Measurements from ENCODE around the gene ERBB4.

ERBB4 gene

GRCh38 chr2:212409560-212409959 lies 129.0 kb downstream of the ERBB4 start:
- Histone ChIP-seq H3K4me1 (ENCODE audit: low read length) (no peaks in the 10 kb centered on the region), H3F3A (ENCODE audit: insufficient read depth, low read length) (no peaks in the 10 kb centered on the region), H3K27me3 (replicated peaks; ENCODE audit: insufficient read depth, low read length) (no peaks in the 10 kb centered on the region), H4K20me1 (ENCODE audit: insufficient read depth, low read length) (no peaks in the 10 kb centered on the region), H2AFZ (ENCODE audit: low read length) (no peak overlapping the region), H3K4me3 (ENCODE audit: low read length) (no peak overlapping the region), H3K27ac (ENCODE audit: low read length) (no peak overlapping the region), H3K79me2 (ENCODE audit: low read length) (no peaks in the 10 kb centered on the region), H3K9ac (ENCODE audit: low read length) (no peak overlapping the region), H3K4me2 (ENCODE audit: low read depth, low read length) (no peak overlapping the region), H3K36me3 (replicated peaks; ENCODE audit: insufficient read depth, low read length) (no peaks in the 10 kb centered on the region), H3K9me3 (replicated peaks; ENCODE audit: insufficient read depth, low read length) (no peaks in the 10 kb centered on the region), H3K9me2 (replicated peaks; ENCODE audit: insufficient read depth, low read length) (no peaks in the 10 kb centered on the region)
- DNase-seq = no peak
- no peak for TF ChIP-seq CTCF (IDR thresholded peaks at IDR 0.05; ENCODE audit: low read length)
- no peak for TF ChIP-seq EZH2 (optimal IDR thresholded peaks at IDR 0.05; ENCODE audit: low read depth, low read length)
- no peak for TF ChIP-seq EZH2phosphoT487 (IDR thresholded peaks at IDR 0.05; ENCODE audit: low read length)

GRCh38 chr2:212408524-212408923 lies 130.1 kb downstream of the ERBB4 start:
- Histone ChIP-seq H3F3A (ENCODE audit: insufficient read depth, low read length) (no peaks in the 10 kb centered on the region), H3K27me3 (replicated peaks; ENCODE audit: insufficient read depth, low read length) (no peaks in the 10 kb centered on the region), H3K4me2 (ENCODE audit: low read depth, low read length) (no peak overlapping the region), H2AFZ (ENCODE audit: low read length) (no peak overlapping the region), H3K9me2 (replicated peaks; ENCODE audit: insufficient read depth, low read length) (no peaks in the 10 kb centered on the region), H3K36me3 (replicated peaks; ENCODE audit: insufficient read depth, low read length) (no peaks in the 10 kb centered on the region), H3K4me1 (ENCODE audit: low read length) (no peaks in the 10 kb centered on the region), H3K9ac (ENCODE audit: low read length) (no peak overlapping the region), H3K9me3 (replicated peaks; ENCODE audit: insufficient read depth, low read length) (no peaks in the 10 kb centered on the region), H4K20me1 (ENCODE audit: insufficient read depth, low read length) (no peaks in the 10 kb centered on the region), H3K4me3 (ENCODE audit: low read length) (no peak overlapping the region), H3K79me2 (ENCODE audit: low read length) (no peaks in the 10 kb centered on the region), H3K27ac (ENCODE audit: low read length) (no peak overlapping the region)
- no peak for TF ChIP-seq CTCF (IDR thresholded peaks at IDR 0.05; ENCODE audit: low read length)
- TF ChIP-seq EZH2phosphoT487 (IDR thresholded peaks at IDR 0.05; ENCODE audit: low read length) = no peak
- TF ChIP-seq EZH2 (optimal IDR thresholded peaks at IDR 0.05; ENCODE audit: low read depth, low read length) = no peak
- DNase-seq = no peak

GRCh38 chr2:212406716-212407115 lies 131.9 kb downstream of the ERBB4 start:
- H3K4me1 ChIP-seq (ENCODE audit: low read length) = no peaks in the 10 kb centered on the region
- no peaks in the 10 kb centered on the region for H4K20me1 ChIP-seq (ENCODE audit: insufficient read depth, low read length)
- no peaks in the 10 kb centered on the region for H3K79me2 ChIP-seq (ENCODE audit: low read length)
- H2AFZ ChIP-seq (ENCODE audit: low read length) = no peak overlapping the region
- no peaks in the 10 kb centered on the region for H3K9me2 ChIP-seq (replicated peaks; ENCODE audit: insufficient read depth, low read length)
- no peak overlapping the region for H3K27ac ChIP-seq (ENCODE audit: low read length)
- H3K27me3 ChIP-seq (replicated peaks; ENCODE audit: insufficient read depth, low read length) = no peaks in the 10 kb centered on the region
- no peaks in the 10 kb centered on the region for H3K36me3 ChIP-seq (replicated peaks; ENCODE audit: insufficient read depth, low read length)
- H3K9ac ChIP-seq (ENCODE audit: low read length) = no peak overlapping the region
- DNase-seq = no peak
- no peaks in the 10 kb centered on the region for H3F3A ChIP-seq (ENCODE audit: insufficient read depth, low read length)
- TF ChIP-seq CTCF (IDR thresholded peaks at IDR 0.05; ENCODE audit: low read length) (no peak), EZH2 (optimal IDR thresholded peaks at IDR 0.05; ENCODE audit: low read depth, low read length) (no peak), EZH2phosphoT487 (IDR thresholded peaks at IDR 0.05; ENCODE audit: low read length) (no peak)
- no peak overlapping the region for H3K4me2 ChIP-seq (ENCODE audit: low read depth, low read length)
- H3K9me3 ChIP-seq (replicated peaks; ENCODE audit: insufficient read depth, low read length) = no peaks in the 10 kb centered on the region
- H3K4me3 ChIP-seq (ENCODE audit: low read length) = no peak overlapping the region

All from MM.1S (cell line).